ENCODE data around the gene PAX6.

DNA sequence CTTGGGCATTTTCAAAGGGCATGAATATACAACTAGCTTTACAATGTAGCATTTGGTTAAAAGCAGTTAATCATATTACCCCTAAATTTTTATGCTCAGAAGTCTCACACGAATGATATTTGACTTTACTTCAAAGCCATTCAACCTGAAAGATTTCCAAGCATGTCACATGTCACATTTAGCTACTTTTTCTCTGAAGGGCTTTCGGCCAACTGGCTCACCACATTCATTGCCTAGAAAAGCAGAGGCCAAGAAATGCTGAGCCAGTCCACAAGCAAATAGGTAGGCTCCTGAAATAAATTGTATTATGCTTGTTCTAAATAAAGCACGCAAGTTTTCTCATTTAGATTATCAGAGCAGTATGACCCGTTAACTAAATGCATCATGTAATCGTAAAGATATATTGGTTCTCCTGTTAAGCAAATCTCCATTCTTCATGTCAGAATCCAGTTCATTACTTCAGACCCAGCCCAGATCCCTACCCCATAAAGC lies 30.6 kb downstream of the PAX6 start:
- TF ChIP-seq CTCF (IDR thresholded peaks at IDR 0.05) (no peak), EP300 (IDR thresholded peaks at IDR 0.05) (no peak)
